Measurements from ENCODE around the gene XPR1. TPM values are rescaled to one million over a fixed set of nuclear protein-coding genes. Genes with fewer than 3 reads are reported as not detected.

XPR1 gene
- total RNA-seq, 1 experiment from 2014 or later: 16.8 TPM

DNA sequence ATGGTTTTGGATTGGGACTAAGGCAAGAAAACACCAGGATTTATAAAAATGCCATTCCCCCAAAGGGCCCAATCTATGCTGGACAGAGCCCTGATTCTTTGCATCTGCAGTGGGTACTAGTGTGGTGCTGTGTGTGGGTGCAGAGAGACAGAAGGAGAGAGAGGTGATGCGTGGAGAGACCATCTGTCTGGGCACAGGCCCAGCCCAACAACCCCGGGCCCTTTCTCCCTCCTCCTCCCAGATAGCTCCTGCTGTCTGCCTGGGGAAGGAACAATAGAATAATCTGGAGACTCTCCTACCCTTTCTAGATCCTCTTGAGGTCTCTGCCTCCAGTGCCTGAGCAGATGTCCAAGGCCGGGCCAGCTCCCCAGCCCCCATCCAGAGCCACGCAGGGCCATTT is 296.0 kb downstream of the XPR1 start:
- Histone ChIP-seq H3K9me3 (ENCODE audit: insufficient read depth, low read depth) (no peaks in the 10 kb centered on the region), H3F3A (ENCODE audit: insufficient read depth, low read depth) (no peaks in the 10 kb centered on the region), H3K79me2 (ENCODE audit: low read depth) (no peaks in the 10 kb centered on the region), H3K4me2 (no peak overlapping the region), H3K36me3 (ENCODE audit: low read depth) (no peaks in the 10 kb centered on the region), H4K20me1 (ENCODE audit: insufficient read depth) (no peaks in the 10 kb centered on the region), H3K4me1 (replicated peaks; ENCODE audit: insufficient read depth) (peaks cover 10% of the 10 kb centered on the region), H3K9me2 (ENCODE audit: insufficient read depth) (no peaks in the 10 kb centered on the region), H2AFZ (no peak overlapping the region), H3K27me3 (ENCODE audit: insufficient read depth, low read depth) (no peaks in the 10 kb centered on the region; the same call in 1 of the 2 replicates), H3K27ac (no peak overlapping the region), H3K4me3 (no peak overlapping the region)
- no TSS peak for BruUV-seq (replicated peaks)
- intact Hi-C loops (cut with micrococcal nuclease; ENCODE audit: unreplicated experiment): no loop called here
- POLR2A ChIA-PET (ENCODE audit: unreplicated experiment): no interaction called here
- CTCF ChIA-PET: interaction anchor here (0.6 kb wide), 1 partner anchor 35 kb away, joined by 3 read pairs; no protein-coding TSS in a partner anchor
- TF ChIP-seq EZH2 (IDR thresholded peaks at IDR 0.05; ENCODE audit: low read depth): no peak
- TF ChIP-seq, protein P1, sequence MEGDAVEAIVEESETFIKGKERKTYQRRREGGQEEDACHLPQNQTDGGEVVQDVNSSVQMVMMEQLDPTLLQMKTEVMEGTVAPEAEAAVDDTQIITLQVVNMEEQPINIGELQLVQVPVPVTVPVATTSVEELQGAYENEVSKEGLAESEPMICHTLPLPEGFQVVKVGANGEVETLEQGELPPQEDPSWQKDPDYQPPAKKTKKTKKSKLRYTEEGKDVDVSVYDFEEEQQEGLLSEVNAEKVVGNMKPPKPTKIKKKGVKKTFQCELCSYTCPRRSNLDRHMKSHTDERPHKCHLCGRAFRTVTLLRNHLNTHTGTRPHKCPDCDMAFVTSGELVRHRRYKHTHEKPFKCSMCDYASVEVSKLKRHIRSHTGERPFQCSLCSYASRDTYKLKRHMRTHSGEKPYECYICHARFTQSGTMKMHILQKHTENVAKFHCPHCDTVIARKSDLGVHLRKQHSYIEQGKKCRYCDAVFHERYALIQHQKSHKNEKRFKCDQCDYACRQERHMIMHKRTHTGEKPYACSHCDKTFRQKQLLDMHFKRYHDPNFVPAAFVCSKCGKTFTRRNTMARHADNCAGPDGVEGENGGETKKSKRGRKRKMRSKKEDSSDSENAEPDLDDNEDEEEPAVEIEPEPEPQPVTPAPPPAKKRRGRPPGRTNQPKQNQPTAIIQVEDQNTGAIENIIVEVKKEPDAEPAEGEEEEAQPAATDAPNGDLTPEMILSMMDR (conservative IDR thresholded peaks at IDR 0.05): no peak
- no peak for DNase-seq

DNA sequence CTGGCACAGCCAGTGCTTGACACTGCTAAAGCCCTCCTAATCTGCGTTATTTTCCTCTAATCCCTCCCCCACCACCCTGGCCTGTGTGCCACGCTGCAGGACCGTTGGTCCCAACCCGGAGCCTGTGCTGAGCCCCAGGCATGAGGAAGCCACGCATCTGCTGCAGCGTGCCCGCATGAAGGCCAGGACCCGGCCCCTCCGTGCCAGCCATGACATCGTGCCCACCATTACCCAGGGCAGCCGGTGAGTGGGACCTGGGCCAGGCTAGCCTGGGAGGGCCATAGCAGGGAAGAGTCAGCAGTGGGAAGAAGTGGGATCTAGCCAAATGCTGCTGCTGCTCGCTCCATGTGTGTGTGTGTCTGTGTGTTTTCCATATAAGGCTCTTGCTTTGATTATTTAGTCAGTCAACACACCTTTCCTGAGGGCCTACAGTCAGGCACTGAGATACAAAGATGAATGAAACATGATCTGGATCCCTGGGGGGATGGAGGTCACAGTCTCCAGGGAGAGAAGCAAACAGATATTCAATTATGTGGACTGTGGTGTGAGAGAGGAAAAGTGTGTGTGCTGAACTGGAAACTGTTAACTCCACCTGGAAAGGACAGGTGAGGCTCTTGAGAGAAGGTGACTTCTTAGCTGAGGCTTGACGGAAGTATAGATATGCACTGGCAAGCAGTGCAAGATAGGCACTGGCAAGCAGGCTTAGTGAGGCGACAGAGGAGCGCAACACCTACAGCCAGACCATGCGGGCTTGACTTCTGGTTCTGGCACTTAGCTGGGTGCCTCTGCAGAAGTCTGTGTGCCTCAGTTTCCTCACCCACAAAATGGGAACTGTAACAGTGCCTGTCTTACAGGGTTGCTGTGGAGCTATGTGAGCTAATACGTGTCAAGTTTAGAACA is 296.8 kb downstream of the XPR1 start:
- H3K79me2 ChIP-seq (ENCODE audit: low read depth): no peaks in the 10 kb centered on the region
- no peaks in the 10 kb centered on the region for H3K36me3 ChIP-seq (ENCODE audit: low read depth)
- no peak overlapping the region for H3K4me2 ChIP-seq
- H3F3A ChIP-seq (ENCODE audit: insufficient read depth, low read depth): no peaks in the 10 kb centered on the region
- no peaks in the 10 kb centered on the region for H4K20me1 ChIP-seq (ENCODE audit: insufficient read depth)
- TF ChIP-seq EZH2 (IDR thresholded peaks at IDR 0.05; ENCODE audit: low read depth): no peak
- TF ChIP-seq, protein P1 (conservative IDR thresholded peaks at IDR 0.05): no peak
- H3K27me3 ChIP-seq (ENCODE audit: insufficient read depth, low read depth): no peaks in the 10 kb centered on the region; the same call in 1 of the 2 replicates
- no peak overlapping the region for H3K4me3 ChIP-seq
- POLR2A ChIA-PET (ENCODE audit: unreplicated experiment): no interaction called here
- intact Hi-C loops (cut with micrococcal nuclease; ENCODE audit: unreplicated experiment): no loop called here
- CTCF ChIA-PET: no interaction called here
- peaks cover 3% of the 10 kb centered on the region for H3K4me1 ChIP-seq (replicated peaks; ENCODE audit: insufficient read depth)
- H2AFZ ChIP-seq: no peak overlapping the region
- H3K27ac ChIP-seq: no peak overlapping the region
- BruUV-seq (replicated peaks): no TSS peak
- no peak for DNase-seq
- H3K9me3 ChIP-seq (ENCODE audit: insufficient read depth, low read depth): no peaks in the 10 kb centered on the region
- H3K9me2 ChIP-seq (ENCODE audit: insufficient read depth): no peaks in the 10 kb centered on the region

GRCh38 chr1:180929389-180929788 is 297.6 kb downstream of the XPR1 start:
- no peaks in the 10 kb centered on the region for H3K79me2 ChIP-seq (ENCODE audit: low read depth)
- no peak for DNase-seq
- H3K9me2 ChIP-seq (ENCODE audit: insufficient read depth): no peaks in the 10 kb centered on the region
- H3K4me2 ChIP-seq: no peak overlapping the region
- H3K27me3 ChIP-seq (ENCODE audit: insufficient read depth, low read depth): no peaks in the 10 kb centered on the region; the same call in 1 of the 2 replicates
- H3K4me3 ChIP-seq: no peak overlapping the region
- no peaks in the 10 kb centered on the region for H3F3A ChIP-seq (ENCODE audit: insufficient read depth, low read depth)
- no peak overlapping the region for H2AFZ ChIP-seq
- no peak for TF ChIP-seq EZH2 (IDR thresholded peaks at IDR 0.05; ENCODE audit: low read depth)
- TF ChIP-seq, protein P1 (conservative IDR thresholded peaks at IDR 0.05): no peak
- no peak overlapping the region for H3K27ac ChIP-seq
- no peaks in the 10 kb centered on the region for H3K4me1 ChIP-seq (replicated peaks; ENCODE audit: insufficient read depth)
- intact Hi-C loops (cut with micrococcal nuclease; ENCODE audit: unreplicated experiment): no loop called here
- no peaks in the 10 kb centered on the region for H3K9me3 ChIP-seq (ENCODE audit: insufficient read depth, low read depth)
- H3K36me3 ChIP-seq (ENCODE audit: low read depth): no peaks in the 10 kb centered on the region
- CTCF ChIA-PET: no interaction called here
- BruUV-seq (replicated peaks): no TSS peak
- H4K20me1 ChIP-seq (ENCODE audit: insufficient read depth): no peaks in the 10 kb centered on the region
- POLR2A ChIA-PET (ENCODE audit: unreplicated experiment): no interaction called here

Data from PC-9 (cell line).